Stimulated activated CD8-positive, alpha-beta memory T cell treated with anti-CD3 and anti-CD28 coated beads, Interleukin-12 subunit alpha, Interleukin-12 subunit beta, amount 100 ng/mL, for 4 hours (primary cell): Measurements from ENCODE around the gene IQSEC3.
A peak's percentile ranks its signal among the peaks of the same experiment; 100 is the strongest.

ENCODE experiments used
- DNase-seq: peaks from one replicate; pipeline ENCODE4 v3.0.0-alpha.2; 2020; ENCODE audit warnings: low read depth

Gene IQSEC3

DNA sequence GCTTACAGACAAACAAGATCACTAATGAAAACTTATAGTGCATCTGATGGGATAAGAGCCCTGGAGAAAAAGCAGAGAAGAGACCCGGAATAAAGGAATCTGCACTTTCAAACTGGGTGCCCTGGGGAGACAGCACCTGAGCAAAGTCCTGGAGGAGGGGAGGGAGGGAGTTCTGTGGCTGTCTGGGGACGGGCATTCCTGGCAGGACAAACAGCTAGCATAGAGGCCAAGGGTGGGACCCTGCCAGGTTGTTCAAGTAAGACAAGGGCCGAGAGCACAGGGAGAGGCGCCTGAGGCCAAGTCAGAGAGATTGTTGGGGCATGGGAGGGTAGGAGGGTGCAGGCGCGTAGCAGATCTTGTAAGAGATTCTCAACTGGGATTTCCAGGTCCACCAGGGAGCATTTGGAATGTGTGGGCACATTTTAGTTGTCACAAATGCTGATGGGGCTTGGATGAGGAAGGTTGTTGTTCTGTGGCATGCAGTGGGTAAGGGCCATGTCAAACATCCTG lies 14.2 kb downstream of the IQSEC3 start:
- no peak for DNase-seq

DNA sequence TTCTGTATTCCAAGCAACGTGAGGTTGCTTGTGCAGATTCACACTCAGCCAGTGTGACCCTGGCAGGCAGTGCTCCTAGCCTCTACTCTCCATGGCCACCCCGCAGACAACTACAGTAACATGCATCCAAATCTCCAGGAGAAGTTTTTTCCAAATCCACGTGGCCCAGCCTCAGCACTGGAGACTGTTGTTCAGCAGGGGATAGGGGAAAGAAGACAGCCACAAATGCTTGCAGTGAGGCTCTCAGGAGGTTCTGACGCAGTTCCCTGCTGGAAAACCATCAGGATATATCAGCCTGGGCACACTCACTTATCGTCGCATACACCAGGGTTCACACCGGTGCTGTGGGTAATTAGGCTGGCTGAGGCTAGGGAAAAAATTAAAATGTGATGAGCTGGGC lies 16.2 kb downstream of the IQSEC3 start:
- no peak for DNase-seq

DNA sequence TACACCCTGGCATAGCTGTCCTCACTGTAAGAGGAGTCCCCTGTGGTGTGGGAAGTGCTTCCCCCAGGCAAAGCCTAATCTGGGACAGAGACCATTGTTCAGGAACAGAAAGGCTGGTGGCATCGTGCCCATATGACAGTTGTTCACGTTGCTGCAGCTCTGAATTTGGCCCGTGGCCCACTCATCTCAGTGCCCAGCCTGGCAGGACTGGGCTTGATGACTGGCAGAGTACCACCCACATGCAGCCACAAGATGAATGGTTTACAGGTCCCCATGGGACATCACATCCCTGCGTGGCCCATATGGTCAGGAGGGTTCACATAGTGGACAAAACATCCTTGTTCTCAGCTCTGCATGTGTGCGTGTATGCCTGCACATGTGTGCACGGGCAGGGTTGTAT lies 17.5 kb downstream of the IQSEC3 start:
- no peak for DNase-seq

DNA sequence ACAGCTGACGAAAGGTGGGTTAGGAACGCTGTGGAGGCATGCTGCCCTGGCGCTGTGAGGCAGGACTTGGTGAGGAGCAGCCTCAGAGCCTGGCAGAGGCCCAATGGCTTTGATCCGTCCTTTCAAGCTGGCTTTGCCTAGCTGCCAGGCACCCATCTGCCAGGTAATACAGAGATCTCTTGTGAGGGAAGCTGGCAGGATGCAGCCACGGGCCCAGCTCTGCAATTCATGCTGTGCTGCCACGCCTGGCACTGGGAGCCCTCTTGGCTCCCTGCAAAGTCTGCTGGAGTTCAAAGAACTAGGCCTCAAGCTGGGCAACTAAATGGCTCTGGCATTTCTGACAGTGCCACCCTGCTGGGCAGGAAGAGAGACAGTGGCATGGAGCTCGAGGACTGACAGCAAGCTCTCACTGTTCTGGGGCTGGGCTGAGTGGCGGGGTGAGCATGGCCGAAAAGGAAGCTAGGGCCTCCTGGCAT lies 18.7 kb downstream of the IQSEC3 start:
- no peak for DNase-seq

DNA sequence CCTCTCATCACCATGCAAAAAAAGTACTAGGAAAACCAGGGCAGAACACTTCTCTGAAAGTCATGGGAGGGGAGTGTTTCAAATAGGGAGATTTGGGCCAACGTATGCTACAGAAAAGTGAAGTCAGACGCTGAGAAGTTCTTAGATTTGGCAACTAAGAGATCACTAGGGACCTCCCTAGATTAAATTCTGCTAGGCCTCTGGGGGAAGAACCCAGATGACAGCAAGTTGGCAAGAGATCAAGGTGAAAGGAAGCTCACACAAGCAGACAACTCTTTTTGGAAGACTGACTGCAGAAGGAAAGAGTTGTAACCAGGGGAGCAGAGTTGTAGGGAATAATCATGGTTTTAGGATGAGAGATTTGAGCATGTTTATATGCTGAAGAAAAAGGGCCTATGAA lies 20.7 kb downstream of the IQSEC3 start:
- DNase-seq = no peak

DNA sequence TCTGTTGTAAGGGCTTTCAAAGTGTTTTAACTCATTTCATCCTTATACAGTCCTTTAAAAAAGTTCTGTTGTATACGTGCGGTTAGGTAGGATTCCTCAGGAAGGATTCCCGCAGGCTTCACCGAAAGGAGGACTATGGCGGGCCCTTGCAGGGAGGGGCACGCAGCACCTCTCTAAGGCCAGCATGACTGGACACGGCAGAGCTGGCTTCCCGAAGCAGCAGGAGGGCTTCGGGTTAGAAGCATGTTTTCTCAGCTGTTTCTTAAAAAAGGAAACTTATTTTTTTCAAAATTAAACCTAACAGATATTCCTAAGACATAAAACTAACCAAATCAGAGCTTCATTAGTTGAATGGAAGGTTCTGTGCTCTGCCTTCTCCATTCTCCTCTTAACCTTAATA lies 21.3 kb downstream of the IQSEC3 start:
- no peak for DNase-seq

DNA sequence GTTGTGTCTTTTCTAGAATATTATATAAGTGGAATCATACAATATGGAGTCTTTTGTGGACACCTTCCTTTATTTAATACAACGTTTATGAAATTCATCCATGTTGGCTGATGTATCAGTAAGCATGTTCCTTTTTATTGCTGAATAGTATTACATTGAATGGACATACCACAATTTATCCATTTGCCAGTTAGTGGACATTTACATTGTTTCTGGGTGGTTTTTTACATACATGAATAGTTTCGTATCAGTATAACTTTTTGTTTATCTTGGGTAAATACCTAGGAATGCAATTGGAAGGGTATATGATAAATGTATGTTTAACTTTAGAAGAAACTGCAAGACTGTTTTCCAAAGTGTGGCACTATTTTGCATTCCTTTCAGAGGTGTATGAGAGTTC lies 23.1 kb downstream of the IQSEC3 start:
- DNase-seq = no peak

DNA sequence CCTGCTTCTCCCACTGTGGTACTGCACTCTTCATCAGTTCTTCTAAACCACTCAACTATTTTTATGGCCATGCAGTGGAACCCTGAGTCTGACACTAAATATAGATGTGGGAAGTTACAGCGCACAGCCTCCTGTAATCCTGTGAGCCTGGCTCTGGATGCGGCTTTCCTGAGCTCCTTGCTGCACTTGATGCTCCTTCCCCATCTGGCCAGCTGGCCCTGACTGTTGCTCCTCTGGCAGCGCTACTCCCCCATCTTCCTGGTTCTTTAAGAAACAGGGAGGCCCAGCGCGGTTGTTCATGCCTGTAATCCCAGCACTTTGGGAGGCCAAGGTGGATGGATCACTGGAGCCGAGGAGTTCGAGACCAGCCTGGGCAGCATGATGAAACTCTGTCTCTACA lies 24.6 kb downstream of the IQSEC3 start:
- no peak for DNase-seq

DNA sequence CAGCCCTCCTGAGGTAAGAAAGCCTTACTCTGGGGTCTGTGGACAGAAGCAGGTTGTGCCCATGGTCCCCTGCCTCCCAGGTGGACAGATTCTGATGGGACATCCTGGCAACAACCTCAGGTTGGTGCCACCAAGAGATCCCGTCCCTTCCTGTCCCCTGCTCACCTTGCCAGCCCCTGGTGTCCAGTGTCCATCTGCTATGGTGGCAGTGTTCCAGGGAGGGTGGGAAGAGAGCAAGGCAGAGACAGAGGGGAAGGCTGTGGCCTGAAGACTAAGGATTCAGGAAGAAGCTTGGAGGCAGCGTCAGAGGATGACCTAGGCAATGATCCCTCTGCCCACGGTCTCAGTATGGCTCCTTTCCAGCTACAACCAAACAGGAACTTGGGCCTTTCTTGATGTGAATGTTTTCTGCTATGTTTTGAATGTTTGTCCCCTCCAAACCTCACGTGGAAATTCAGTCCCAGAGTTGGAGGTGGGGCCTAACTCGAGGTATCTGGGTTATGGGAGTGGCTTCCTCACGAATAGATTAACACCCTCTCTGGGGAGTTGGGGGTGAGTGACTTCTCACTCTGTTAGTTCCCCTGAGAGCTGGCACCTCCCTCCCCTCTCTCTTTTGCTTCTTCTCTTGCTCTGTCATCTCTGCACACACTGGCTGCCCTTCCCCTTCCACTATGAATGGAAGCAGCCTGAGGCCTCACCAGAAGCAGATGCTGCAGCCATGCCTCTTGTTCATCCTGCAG lies 26.9 kb downstream of the IQSEC3 start:
- no peak for DNase-seq

DNA sequence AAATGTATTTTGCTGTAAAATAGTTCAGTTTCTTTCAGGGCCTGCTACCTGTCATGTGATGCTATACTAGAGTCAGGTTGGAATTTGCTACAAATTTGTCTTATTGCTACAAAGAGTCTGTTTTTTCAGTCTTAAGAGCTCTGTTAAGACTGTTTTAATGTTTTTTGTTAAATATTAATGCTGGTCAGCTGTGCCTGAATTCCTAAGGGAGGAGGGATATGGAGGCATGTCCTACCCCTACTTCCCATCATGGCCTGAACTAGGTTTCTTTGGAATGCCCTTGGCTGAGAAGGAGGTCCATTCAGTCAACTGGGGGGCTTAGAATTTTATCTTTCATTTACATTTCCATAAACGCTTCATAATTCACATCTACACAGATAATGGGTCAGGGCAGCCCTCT lies 30.0 kb downstream of the IQSEC3 start:
- no peak for DNase-seq

DNA sequence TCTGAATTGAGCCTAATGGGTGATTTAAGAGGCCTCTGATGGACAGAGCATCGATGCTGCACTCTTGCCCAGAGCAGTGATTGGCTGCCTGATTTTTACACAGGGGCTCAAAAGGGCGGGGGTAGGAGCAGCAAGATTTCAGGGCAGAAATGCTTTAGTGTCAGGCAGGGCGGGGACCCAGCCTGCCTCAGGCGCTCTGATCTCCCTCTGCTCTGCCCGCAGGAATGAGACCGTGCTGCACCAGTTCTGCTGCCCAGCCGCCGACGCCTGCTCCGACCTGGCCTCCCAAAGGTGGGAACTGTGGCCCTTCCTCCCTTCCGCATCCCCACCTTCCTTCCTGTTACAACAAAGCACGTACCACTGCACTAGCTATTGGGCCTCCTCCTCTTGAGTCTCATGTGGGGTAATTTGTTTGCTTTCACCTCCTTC lies 32.4 kb downstream of the IQSEC3 start:
- no peak for DNase-seq

DNA sequence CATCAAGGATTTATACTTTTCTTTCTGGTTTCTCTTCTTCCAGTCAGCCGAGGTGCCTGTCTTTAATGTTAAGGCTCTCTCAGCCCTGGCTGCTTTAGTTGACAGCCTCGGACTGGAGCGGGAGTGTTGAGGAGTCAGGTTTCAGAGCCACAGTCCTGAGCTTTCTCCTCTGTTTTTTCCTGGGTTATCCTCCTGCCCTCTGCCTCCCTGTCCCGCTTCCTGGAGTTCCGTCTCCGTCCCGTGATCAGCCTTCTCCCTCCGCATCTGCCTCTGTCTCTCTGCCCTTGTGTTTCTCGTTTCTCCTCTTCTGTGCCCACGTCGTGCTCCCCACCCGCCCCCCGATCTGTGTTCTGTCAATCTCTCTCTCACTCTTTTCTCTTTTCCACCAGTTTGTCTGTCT lies 33.0 kb downstream of the IQSEC3 start:
- no peak for DNase-seq

DNA sequence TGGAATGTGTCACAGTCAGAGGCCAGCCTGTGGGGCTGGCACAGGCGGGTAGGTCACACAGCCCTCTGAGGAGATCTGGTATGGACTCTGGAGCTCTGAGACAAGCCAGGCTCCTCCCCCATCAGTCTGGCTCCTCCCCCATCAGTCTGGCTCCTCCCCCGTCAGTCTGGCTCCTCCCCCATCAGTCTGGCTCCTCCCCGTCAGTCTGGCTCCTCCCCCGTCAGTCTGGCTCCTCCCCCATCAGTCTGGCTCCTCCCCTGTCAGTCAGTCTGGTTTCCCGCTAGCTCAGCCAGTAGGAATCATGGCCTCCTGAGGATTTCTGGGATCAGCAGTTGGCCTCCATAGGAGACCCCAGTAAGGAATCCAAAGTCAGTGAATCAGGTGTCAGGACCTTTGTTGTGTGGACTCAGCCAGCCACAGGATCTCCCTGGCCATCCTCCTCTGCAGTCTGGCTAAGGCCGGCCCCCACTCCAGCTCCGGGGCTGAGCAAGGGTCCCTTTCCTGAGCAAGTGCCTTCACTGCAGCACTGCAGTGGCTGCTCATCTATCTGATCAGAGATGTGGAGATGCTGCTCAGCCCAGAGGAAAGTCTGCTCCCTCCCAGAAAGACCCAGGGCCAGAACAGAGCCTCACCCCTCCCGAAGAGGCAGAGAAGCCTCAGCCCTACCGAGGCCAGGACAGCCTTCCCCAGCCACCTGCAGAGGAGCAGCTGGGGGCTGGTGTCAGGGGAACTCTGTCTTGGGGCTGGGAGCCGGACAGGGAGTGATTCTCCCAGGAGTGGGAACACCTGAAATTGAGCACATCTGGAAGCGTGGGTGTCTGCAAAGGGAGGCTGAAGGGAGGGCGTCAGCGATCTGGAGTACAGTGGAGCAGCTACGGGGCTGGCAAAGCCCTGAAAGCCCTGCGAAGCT lies 35.7 kb downstream of the IQSEC3 start:
- no peak for DNase-seq

DNA sequence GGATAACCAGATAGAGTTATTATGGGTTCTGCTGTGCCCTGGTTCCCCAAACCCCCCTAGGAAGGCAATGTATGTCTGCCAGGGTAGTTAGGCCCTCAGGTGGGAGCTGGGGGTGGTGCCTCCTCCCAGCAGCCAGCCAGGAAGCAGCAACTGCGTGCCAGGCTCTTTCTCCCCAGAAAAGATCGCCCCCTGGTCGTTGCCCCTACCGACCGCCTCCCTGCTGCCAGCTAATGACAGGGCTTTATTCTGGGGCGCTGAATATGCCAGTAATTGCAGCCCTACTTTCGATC lies 36.3 kb downstream of the IQSEC3 start:
- DNase-seq = no peak

DNA sequence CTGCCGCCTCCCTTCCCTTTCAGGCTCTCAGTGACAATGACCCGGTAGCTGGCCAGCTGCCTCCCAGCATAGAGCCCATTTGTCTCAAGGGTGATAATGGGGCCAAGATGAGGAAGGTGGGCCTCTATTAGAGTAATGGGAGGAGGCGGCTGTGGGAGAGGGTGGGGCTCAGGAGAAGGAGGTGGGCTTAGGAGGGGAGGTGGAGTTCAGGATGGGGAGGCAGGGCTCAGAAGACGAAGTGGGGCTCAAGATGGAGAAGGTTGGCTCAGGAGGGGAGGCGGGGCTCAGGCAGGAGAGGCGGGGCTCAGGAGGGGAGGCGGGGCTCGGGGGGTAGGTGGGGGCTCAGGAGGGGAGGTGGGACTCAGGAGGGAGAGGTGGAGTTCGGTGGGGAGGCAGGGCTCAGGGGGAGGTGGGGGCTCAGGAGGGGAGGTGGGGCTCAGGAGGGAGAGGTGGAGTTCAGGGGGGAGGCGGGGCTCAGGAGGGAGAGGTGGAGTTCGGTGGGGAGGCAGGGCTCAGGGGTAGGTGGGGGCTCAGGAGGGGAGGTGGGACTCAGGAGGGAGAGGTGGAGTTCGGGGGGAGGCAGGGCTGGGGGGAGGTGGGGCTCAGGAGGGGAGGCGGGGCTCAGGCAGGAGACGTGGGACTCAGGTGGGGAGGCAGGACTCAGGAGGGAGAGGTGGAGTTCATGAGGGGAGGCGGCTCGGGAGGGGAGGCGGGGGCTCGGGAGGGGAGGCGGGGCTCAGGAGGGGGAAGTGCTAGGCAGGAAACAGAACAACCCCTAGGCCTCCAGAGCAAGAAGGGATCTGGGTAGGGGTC lies 36.8 kb downstream of the IQSEC3 start:
- no peak for DNase-seq

DNA sequence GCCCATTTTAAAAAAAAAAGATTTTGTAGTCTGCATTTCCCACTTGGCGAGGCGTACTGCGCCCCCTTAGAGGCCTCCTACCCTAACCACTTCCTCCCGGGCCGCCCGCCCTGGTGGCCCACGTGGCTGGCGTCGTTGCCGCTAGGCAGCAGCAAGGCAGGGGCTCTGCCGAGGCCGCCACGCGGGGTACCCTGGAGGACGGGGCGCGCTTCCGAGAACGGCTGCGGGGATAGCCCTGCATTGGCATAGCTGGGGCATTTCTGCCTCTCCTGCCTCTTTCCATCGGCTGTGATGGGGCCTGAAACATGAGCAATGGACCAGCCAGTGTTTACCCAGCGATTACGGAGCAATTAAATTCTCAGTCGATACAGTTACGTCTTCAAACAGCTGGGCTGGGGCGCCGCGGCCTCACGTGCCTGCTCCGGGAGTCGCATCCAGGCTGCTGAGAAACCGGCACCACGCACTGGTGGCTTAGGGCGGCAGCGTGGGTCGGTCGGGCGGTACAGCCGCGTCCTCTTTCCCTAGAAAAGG lies 38.0 kb downstream of the IQSEC3 start:
- peak; percentile 6 for DNase-seq

DNA sequence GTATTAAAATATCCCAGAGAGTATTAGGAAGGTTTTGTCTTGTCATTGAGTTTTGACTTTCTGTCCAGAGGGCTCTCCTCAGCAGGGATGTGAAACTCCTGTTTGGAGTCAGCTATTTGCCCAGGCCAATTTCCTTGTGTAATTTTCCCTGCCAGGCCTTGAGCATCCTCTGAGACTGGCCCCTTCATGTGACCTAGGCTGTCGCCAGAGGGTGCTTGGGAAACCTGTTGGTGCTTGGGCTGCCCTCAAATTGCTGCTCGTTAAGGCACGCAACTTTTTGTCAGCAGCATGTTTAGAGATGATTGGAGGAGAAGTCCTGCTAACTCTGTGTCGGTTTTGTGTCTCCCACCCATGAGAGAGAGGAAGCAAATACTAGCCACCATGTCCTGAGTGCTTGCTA lies 39.1 kb downstream of the IQSEC3 start:
- DNase-seq = no peak

DNA sequence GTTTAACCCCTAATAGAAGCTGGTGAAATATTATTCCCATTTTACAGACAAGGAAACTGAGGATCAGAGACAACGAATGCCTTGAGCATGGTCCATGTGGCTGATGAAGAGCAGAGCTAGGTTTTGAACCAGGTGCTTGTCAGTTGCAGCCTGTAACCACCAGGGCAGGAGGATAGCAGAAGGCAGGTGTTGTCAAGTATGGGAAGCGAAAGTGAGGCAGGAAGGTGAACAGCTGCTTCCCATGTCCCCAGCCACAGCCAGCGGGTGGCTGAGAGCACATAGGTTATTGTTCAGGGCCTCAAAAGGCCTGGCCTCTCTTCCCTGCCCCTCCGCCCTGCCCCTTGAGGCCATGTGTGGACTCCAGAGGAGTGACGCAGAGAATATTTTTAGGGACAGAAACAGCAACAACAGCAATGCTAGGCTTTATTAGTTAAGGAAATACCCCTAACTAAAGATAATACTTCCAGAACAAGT lies 39.6 kb downstream of the IQSEC3 start:
- DNase-seq = no peak

DNA sequence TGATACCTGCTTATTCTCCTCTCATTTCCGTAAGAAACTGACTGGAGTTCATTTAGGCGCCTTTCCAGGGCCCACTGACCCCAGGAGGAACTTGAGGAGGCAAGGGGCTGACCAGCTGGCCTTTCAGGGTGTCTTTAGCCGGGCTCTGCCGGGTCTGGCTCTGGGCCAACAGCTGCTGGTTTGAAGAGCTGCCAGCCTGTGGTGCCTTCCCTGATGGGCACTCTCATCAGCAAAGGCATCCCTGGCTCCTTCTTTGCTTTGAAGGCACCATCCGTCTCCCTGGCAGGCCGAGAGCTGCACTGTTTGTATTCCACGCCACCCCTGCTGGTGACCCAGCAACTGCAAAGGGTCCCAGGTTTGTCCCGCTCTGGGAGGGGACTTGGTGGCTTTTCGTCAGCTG lies 42.0 kb downstream of the IQSEC3 start:
- DNase-seq = no peak

DNA sequence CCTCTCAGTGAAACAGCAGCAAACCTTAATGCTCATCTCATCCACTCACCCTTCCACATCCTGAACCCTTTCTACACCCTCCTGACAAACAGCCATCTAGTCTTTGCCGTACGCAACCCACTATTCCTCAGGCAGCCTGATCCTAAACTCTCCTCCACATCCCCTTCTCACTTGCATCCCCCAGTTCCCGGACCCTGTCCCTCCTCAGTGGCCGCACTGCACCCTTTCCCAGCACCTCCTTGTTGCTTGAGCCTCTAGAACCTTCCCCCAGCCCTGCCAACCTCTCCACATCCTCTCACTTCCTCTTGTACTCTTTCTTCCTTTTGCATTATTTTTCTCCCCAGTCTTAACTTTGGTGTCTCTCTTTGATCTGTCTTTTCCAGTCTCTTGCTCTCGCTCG lies 42.9 kb downstream of the IQSEC3 start:
- no peak for DNase-seq

DNA sequence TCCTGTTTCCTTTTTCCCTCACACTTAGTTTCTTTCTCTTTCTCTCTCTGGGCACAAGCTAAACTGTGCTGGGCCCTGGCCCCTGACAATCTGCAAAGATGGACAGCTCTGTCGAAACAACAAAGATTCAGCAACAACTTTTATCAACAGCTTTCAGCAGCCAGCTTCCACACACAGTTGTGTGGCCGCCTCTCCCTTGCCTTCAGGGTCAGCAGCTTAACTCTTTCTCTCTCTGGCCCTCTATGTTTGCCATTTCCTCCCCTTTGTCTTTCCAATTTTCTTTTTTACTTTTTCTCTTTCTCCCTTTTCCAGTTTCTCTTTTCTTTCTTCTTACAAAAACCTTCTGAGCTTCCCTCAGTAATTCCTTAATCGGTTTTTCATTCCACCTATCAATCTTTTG lies 43.3 kb downstream of the IQSEC3 start:
- DNase-seq = no peak
